Thyroid gland (tissue), 4 donors: ENCODE measurements around the gene BRMS1L.

Source experiments
- CTCF ChIP-seq, 6 experiments: fragments of 200-600 bp in 3 of 6; fragments of 450-650 bp in 3 of 6; sonication (generic) in 3 of 6; IDR thresholded peaks; one replicate each; pipeline ENCODE4 v1.5.1; 2016 to 2019; ENCODE audit warnings: antibody characterized with exemption in 6 of 6, mild to moderate bottlenecking in 2 of 6, inconsistent platforms in 1 of 6, moderate library complexity in 1 of 6
- POLR2A ChIP-seq, 2 donors: fragments of 450-650 bp; IDR thresholded peaks; one replicate each; pipeline ENCODE4 v1.6.1; 2017; ENCODE audit warnings: antibody characterized with exemption in 2 of 2, mild to moderate bottlenecking in 2 of 2, moderate library complexity in 1 of 2

- TF ChIP-seq CTCF (IDR thresholded peaks at IDR 0.05) (no peak), POLR2A (IDR thresholded peaks at IDR 0.05) (no peak)
These were observed 18.4 kb downstream of the BRMS1L start for GRCh38 chr14:35844494-35844893.
